DOHH2 (cell line): ENCODE data around the gene KRTCAP2.
A peak's percentile ranks its signal among the peaks of the same experiment; 100 is the strongest.

Experiments
- H3F3A ChIP-seq: fragments of 200-600 bp; sonication (generic), shearing (Covaris generic); 2 replicates; pipeline ENCODE4 v1.6.0; 2016; ENCODE audit warnings: antibody characterized with exemption, mild to moderate bottlenecking; ENCODE audit not compliant: control insufficient read depth, insufficient read depth
- H3K27ac ChIP-seq: fragments of 200-600 bp; sonication (generic); 2 replicates; pipeline ENCODE4 v1.5.1; 2014; ENCODE audit warnings: low read depth, mild to moderate bottlenecking, low read length, moderate library complexity
- H3K27me3 ChIP-seq: fragments of 200-600 bp; sonication (generic); 2 replicates; pipeline ENCODE4 v1.6.1; 2014; ENCODE audit warnings: mild to moderate bottlenecking, low read length, mixed read lengths; ENCODE audit not compliant: control insufficient read depth
- H3K36me3 ChIP-seq: fragments of 200-600 bp; sonication (generic); 2 replicates; pipeline ENCODE4 v1.6.1; 2014; ENCODE audit warnings: mild to moderate bottlenecking, low read length, moderate library complexity, mixed read lengths; ENCODE audit not compliant: control insufficient read depth
- H3K4me1 ChIP-seq: fragments of 200-600 bp; sonication (generic); 2 replicates; pipeline ENCODE4 v1.6.1; 2014; ENCODE audit warnings: mild to moderate bottlenecking, low read length, mixed read lengths; ENCODE audit not compliant: control insufficient read depth
- H3K4me2 ChIP-seq: fragments of 200-600 bp; sonication (generic); 2 replicates; pipeline ENCODE4 v1.6.0; 2014; ENCODE audit warnings: mild to moderate bottlenecking, low read length, moderate library complexity
- H3K4me3 ChIP-seq: fragments of 200-600 bp; sonication (generic); 2 replicates; pipeline ENCODE4 v1.5.1; 2014; ENCODE audit warnings: mild to moderate bottlenecking, low read length, mixed read lengths
- H3K79me2 ChIP-seq: fragments of 200-600 bp; sonication (generic); 2 replicates; pipeline ENCODE4 v1.6.1; 2014; ENCODE audit warnings: mild to moderate bottlenecking, low read length, mixed read lengths; ENCODE audit not compliant: control insufficient read depth
- H3K9me2 ChIP-seq: fragments of 200-600 bp; sonication (generic); replicated peaks from 2 replicates; pipeline ENCODE4 v1.6.1; 2014; ENCODE audit warnings: mild to moderate bottlenecking, low read length, mixed read lengths; ENCODE audit not compliant: control insufficient read depth
- H3K9me3 ChIP-seq: fragments of 200-600 bp; sonication (generic); 2 replicates; pipeline ENCODE4 v1.6.1; 2014; ENCODE audit warnings: antibody characterized with exemption, low read length, mixed read lengths; ENCODE audit not compliant: control insufficient read depth, insufficient read depth
- H4K20me1 ChIP-seq: fragments of 200-600 bp; sonication (generic); 2 replicates; pipeline ENCODE4 v1.6.0; 2014; ENCODE audit warnings: low read depth, mild to moderate bottlenecking, antibody characterized with exemption, low read length, moderate library complexity; ENCODE audit not compliant: control insufficient read depth, insufficient read depth
- CTCF ChIP-seq: fragments of 200-600 bp; sonication (generic); IDR thresholded peaks from one replicate; pipeline ENCODE4 v1.5.1; 2014; ENCODE audit warnings: antibody characterized with exemption, mild to moderate bottlenecking, low read depth, low read length; ENCODE audit not compliant: poor library complexity, severe bottlenecking
- EZH2phosphoT487 ChIP-seq: fragments of 200-600 bp; sonication (generic); IDR thresholded peaks from 2 replicates; pipeline ENCODE4 v1.6.1; 2017; ENCODE audit warnings: borderline replicate concordance, mild to moderate bottlenecking, antibody characterized with exemption, low read length, moderate library complexity, mixed read lengths

Gene KRTCAP2

DNA sequence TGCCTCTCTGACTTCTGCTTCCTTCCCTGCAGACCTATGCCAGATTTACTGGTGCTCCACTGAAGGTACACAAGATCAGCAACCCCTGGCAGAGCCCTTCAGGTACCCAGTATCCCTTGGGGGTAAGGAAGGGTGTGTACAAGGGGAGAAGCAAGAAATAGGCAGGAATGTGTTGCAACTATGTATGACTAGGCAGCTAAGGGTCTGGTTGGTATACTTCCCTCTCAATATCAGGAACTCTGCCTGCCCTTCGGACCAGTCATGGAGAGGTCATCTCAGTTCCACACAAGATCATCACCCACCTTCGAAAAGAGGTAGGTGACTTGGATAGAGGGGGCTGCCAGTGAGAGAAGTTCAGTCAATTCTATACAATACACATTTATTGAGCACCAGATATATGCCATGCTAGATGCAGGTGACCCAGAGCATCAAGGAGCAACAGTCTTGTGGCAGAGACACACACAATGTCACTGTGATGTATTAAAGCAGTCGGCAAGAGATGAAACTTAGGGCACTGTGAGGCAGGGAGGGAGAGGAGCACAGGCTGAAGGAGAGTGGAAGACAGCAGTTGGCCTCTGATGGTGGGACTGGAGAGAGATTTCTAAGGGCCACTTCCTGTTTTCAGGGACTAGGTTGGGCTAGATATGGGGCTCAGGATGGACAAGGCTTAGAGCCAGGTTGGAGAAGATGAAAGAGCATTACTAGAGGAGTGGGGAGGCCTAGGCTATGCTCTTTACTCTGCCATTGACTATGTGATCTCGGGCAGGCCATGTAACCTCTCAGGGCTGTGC lies 37.4 kb upstream of the KRTCAP2 start:
- Histone ChIP-seq H3K9me2 (no peaks in the 10 kb centered on the region), H3K36me3 (peaks cover 4% of the 10 kb centered on the region), H3K27ac (no peak overlapping the region), H3K4me2 (peak overlapping the region; percentile 93), H3K27me3 (no peaks in the 10 kb centered on the region), H3F3A (peaks cover 5% of the 10 kb centered on the region), H3K4me3 (peak overlapping the region; percentile 97; the same call in 1 of the 2 replicates), H4K20me1 (no peaks in the 10 kb centered on the region), H3K9me3 (no peaks in the 10 kb centered on the region), H3K79me2 (peaks cover 11% of the 10 kb centered on the region), H3K4me1 (peaks cover 36% of the 10 kb centered on the region)
- TF ChIP-seq EZH2phosphoT487: no peak
- TF ChIP-seq CTCF: no peak

DNA sequence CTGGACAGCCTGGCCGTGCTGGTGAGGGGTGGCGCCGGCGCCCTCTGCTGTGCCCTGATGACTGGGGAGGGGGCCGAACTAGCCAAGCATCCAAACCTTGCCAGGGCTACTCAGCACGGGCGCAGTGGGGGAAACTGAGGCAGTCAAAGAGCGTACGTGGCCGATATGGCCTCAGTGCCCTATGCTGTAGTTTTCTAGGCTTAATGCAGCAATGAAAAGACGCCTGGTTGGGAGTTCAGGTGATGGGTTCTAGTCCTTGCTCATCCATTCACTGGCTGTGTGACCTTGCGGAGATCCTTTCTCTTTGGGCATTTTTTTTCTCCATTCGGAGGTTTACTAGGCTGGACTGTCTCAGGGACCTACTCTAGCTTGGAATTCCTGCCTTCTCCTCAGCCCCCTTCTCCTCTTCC lies 36.2 kb upstream of the KRTCAP2 start:
- Histone ChIP-seq H3K9me3 (no peaks in the 10 kb centered on the region), H3K36me3 (peaks cover 4% of the 10 kb centered on the region), H4K20me1 (no peaks in the 10 kb centered on the region), H3K27ac (peak overlapping the region; percentile 76), H3K79me2 (peaks cover 11% of the 10 kb centered on the region), H3F3A (peaks cover 5% of the 10 kb centered on the region), H3K9me2 (no peaks in the 10 kb centered on the region), H3K4me3 (peak overlapping the region; percentile 97), H3K27me3 (no peaks in the 10 kb centered on the region), H3K4me1 (peaks cover 36% of the 10 kb centered on the region), H3K4me2 (peak overlapping the region; percentile 93)
- TF ChIP-seq EZH2phosphoT487 (no peak), CTCF (no peak)

DNA sequence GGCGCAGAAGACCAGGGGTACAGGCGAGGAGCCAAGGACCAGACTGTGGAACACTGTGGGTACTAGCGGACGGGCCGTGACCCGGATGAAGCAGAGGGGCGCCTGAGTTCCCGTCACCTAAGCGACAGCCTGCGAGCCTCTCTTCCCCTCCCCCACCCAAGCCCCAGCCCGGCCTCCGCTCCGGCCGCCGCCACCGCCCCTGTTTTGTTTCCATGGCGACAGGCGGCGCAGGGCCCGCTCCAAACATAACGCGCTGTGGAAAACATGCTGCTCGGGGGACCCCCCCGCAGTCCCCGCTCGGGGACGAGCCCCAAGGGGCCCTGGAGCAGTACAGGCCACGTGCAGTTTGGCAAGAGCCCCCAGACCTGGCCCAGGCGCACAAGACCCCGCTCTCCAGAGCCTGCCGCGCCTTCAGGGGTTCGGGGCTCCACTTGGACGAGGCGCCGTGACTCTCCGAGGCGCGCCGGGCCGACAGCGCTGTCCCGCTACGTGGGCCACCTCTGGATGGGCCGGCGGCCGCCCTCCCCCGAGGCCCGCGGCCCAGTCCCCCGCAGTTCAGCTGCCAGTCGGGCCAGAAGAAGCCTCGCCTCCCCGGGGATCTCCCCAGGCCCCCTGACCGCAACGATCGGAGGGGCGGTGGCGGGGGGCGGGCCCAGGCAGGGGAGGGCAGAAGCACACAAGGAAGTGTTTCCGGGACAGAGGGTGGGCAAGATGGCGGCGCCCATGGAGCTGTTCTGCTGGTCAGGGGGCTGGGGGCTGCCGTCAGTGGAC lies 35.6 kb upstream of the KRTCAP2 start, which contains the start of gene MTX1:
Gene MTX1, plus strand, starts transcription at position 155 of the 771 bp plus-strand sequence. Its CDS starts 110 bp downstream, at position 265.
- no peaks in the 10 kb centered on the region for H3K9me3 ChIP-seq
- peaks cover 36% of the 10 kb centered on the region for H3K4me1 ChIP-seq
- H3K4me2 ChIP-seq: peak within 1 kb of the TSS; percentile 93
- H3K36me3 ChIP-seq: peaks cover 4% of the 10 kb centered on the region
- peak within 1 kb of the TSS; percentile 97 for H3K4me3 ChIP-seq
- H4K20me1 ChIP-seq: no peaks in the 10 kb centered on the region
- H3K27ac ChIP-seq: peak within 1 kb of the TSS; percentile 76
- H3K79me2 ChIP-seq: peaks cover 11% of the 10 kb centered on the region
- TF ChIP-seq EZH2phosphoT487: no peak
- no peak for TF ChIP-seq CTCF
- H3K9me2 ChIP-seq: no peaks in the 10 kb centered on the region
- peaks cover 5% of the 10 kb centered on the region for H3F3A ChIP-seq
- no peaks in the 10 kb centered on the region for H3K27me3 ChIP-seq
